Memory B cell (primary cell): ENCODE results near the gene ATP5MC2.

Source experiments
- ATAC-seq: fragments of 150-1000 bp; cut with Tn5 transposase; 2 replicates; pipeline ENCODE4 v1.10.0; 2021; ENCODE audit warnings: low read depth, mild to moderate bottlenecking, moderate library complexity
- DNase-seq, 2 donors: peaks; one replicate each; pipeline ENCODE4 v3.0.0; 2022; ENCODE audit warnings: low spot score in 2 of 2
- H3K27ac Mint-ChIP-seq: one replicate; pipeline ENCODE4 v1.8.0; 2022; ENCODE audit warnings: mild to moderate bottlenecking, moderate library complexity, mixed read lengths
- H3K27me3 Mint-ChIP-seq: one replicate; pipeline ENCODE4 v1.8.0; 2022; ENCODE audit warnings: mixed read lengths
- H3K36me3 Mint-ChIP-seq: one replicate; pipeline ENCODE4 v1.8.0; 2022; ENCODE audit warnings: mild to moderate bottlenecking, mixed read lengths
- H3K4me1 Mint-ChIP-seq: one replicate; pipeline ENCODE4 v1.8.0; 2022; ENCODE audit warnings: mixed read lengths
- H3K4me3 Mint-ChIP-seq: one replicate; pipeline ENCODE4 v1.8.0; 2022; ENCODE audit warnings: mild to moderate bottlenecking, moderate library complexity, mixed read lengths
- H3K9me3 Mint-ChIP-seq: one replicate; pipeline ENCODE4 v1.8.0; 2022; ENCODE audit warnings: mixed read lengths

Gene ATP5MC2

DNA sequence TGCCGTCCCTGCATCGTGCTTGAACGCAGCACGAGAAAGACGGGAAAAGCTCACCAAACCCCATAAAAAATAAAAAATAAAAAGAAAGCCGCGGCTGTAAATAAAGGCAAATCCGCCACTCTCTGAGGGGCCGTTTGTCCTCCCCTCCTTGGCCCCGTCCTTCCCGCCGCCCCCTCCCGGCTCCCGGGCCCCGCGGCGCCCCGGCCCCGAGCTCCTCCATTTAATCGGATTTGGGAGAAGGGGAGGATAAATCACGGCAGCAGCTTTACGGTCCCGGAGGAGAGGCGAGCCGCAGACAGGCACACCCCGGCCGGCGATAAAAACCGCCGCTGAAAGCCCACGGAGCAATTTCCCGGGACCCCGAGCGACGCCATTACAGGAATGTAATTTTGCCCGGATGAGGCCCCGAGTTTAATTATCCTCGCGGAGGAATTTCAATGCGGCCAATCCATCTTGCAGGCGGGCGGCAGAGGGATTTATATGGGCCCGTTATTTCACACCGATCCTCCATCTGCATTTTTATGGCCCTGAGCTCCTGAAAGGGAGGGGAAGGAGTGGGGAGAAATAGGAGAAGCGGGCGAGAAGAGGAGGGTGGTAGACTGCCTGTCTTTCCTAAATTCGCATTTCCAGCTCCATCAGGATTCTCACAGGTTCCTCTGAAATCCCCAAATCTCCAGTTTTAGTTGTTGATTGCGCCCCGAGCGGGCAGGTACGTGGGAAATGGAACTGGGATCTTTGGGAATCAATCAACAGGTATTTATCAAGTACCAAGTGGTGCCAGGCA lies 1.3 kb upstream of the ATP5MC2 start:
- no peak overlapping the region for H3K27ac Mint-ChIP-seq
- peak overlapping the region; percentile 88 for H3K4me3 Mint-ChIP-seq
- H3K27me3 Mint-ChIP-seq: peaks cover 18% of the 10 kb centered on the region
- DNase-seq (no peak), ATAC-seq (no peak)
- no peaks in the 10 kb centered on the region for H3K36me3 Mint-ChIP-seq
- H3K4me1 Mint-ChIP-seq: peaks cover 10% of the 10 kb centered on the region
- no peaks in the 10 kb centered on the region for H3K9me3 Mint-ChIP-seq

DNA sequence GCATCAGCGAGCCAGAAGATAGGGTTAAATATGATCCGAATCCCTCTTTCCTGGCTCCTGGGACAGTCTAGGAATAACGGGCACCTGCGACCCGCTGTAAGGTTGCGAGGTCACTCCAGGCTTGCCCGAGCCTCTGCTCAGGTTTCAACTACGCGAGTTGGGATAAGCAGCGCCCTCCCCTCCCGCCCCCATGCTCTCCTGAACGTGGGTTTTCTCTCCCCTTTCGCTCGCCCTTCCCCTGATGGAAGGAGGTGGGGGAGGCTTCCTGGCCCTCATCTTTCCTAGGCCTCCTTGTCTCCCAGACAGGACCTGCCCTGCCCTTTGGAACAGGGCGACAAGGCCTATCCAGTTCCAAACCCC lies 753 bp upstream of the ATP5MC2 start:
- peaks cover 10% of the 10 kb centered on the region for H3K4me1 Mint-ChIP-seq
- no peaks in the 10 kb centered on the region for H3K36me3 Mint-ChIP-seq
- no peak overlapping the region for H3K27ac Mint-ChIP-seq
- H3K4me3 Mint-ChIP-seq: peak overlapping the region; percentile 88
- DNase-seq: peak in 1 of 2 donors; percentile 36
- no peak for ATAC-seq
- no peaks in the 10 kb centered on the region for H3K9me3 Mint-ChIP-seq
- peaks cover 15% of the 10 kb centered on the region for H3K27me3 Mint-ChIP-seq

DNA sequence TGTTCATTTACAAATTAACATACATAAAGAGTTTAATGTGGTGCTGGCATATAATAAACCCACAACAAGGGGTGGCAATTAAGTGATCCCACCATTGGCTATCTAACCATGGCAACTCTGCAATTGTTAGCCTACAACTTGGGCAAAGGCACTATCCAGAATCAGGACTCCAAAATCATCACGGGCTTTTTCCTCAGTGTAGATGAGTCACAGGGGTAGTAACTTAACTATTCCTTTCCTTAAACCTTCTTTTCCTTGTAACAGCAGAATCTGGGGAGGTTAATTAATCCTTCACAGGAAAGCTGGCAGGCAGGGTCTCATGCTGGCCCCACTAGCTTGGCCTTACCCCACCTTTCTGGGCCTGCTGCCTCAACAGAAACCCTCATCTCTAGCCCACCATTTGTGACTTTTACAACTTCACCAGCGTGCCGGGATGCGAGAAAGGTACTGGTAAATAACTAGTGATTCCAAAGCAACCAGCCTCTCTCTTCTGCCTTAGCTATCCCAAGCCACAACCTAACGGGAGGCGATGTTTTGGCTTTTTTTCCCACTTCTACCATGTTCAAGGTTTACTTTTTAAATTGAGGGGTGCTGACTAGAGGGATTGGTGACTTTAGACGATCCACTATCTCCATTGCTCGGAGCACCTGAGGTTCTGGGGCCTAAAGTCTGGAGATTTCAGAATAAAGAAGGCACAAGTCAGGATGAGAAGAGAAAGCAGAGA lies 744 bp downstream of the ATP5MC2 start:
- peak overlapping the region; percentile 88 for H3K4me3 Mint-ChIP-seq
- DNase-seq (no peak), ATAC-seq (no peak)
- no peaks in the 10 kb centered on the region for H3K9me3 Mint-ChIP-seq
- H3K4me1 Mint-ChIP-seq: peaks cover 11% of the 10 kb centered on the region
- H3K27ac Mint-ChIP-seq: peak overlapping the region; percentile 87
- peaks cover 13% of the 10 kb centered on the region for H3K27me3 Mint-ChIP-seq
- peaks cover 4% of the 10 kb centered on the region for H3K36me3 Mint-ChIP-seq

DNA sequence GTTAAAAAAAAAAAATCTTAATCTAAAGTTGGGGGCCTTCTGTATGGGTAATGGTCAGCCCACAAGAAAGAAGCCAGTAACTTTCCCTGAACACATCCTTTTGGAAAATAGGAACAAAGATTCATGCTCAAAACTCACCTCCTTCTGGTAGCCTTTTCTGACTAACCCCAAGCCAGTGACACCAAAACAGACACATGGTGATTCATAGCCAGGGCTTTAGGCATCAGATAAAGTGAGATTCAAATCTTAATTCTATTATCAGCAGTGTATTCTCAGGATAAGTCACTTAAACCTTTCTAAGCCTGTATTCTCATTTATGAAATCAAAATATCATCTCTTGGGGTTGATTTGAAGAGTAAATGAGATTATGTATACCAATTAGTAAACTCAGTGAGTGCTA lies 4.9 kb downstream of the ATP5MC2 start:
- no peak overlapping the region for H3K27ac Mint-ChIP-seq
- no peaks in the 10 kb centered on the region for H3K27me3 Mint-ChIP-seq
- no peak overlapping the region for H3K4me3 Mint-ChIP-seq
- peaks cover 14% of the 10 kb centered on the region for H3K36me3 Mint-ChIP-seq
- H3K4me1 Mint-ChIP-seq: peaks cover 15% of the 10 kb centered on the region
- DNase-seq: no peak
- H3K9me3 Mint-ChIP-seq: no peaks in the 10 kb centered on the region
- ATAC-seq: no peak

DNA sequence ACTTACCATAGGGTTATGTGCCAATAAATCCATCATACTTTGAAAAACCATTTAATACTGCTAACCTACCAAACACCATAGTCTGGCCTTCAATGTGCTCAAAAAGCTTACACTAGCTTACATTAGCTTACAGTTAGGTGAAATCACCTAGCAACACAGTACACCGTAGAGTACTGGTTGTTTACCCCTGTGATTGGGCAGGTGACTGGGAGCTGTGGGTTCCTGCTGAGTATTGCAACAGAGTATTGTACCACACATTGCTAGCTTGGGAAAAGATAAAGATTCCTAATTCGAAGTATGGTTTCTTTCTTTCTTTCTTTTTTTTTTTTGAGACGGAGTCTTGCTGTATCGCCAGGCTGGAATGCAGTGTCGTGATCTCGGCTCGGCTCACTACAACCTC lies 5.6 kb downstream of the ATP5MC2 start:
- Mint-ChIP-seq H3K27me3 (no peaks in the 10 kb centered on the region), H3K9me3 (no peaks in the 10 kb centered on the region), H3K27ac (no peak overlapping the region), H3K4me1 (peaks cover 15% of the 10 kb centered on the region), H3K4me3 (no peak overlapping the region), H3K36me3 (peaks cover 16% of the 10 kb centered on the region)
- ATAC-seq: no peak
- DNase-seq: no peak

DNA sequence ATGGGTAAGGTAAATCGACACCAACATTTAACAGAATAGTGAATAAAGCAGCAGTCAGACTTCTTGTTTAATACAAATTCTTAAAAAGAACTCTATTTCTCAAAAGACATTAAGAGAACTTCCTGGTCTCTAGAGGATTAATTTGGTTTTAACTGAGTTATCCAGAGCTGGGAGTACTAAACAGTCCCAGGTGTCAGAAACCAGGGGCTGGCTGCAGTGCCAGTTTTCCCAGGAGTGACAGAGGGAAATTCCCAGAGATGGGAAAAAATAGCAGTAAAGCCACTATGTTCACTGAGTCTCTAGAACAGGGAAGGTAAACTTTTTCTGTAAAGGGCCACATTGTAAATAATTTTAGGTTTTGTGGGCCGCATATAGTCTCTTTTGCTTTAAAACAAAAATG lies 8.8 kb downstream of the ATP5MC2 start:
- no peak overlapping the region for H3K4me3 Mint-ChIP-seq
- peaks cover 7% of the 10 kb centered on the region for H3K4me1 Mint-ChIP-seq
- H3K36me3 Mint-ChIP-seq: peaks cover 30% of the 10 kb centered on the region
- no peak for ATAC-seq
- H3K27me3 Mint-ChIP-seq: no peaks in the 10 kb centered on the region
- H3K9me3 Mint-ChIP-seq: no peaks in the 10 kb centered on the region
- DNase-seq: no peak
- no peak overlapping the region for H3K27ac Mint-ChIP-seq

DNA sequence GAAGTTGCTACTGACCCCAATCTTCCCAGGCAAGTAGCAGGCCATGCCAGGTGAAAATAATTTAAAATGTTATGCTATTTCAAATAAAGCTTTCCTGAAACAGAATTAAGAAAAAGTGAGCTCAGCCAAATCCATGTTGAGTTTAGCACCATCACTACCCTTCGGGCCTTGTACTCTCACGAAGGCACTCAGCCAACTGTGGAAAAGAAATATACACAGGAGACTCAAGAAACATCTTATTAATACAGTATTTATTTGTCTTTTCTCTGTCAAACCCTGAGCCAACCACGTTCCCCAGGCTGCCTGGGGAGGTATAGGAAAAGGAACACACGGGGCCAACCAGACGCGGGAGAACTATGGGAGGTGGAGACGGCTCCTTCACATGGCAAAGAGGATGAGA lies 10.9 kb downstream of the ATP5MC2 start:
- H3K9me3 Mint-ChIP-seq: no peaks in the 10 kb centered on the region
- peaks cover 26% of the 10 kb centered on the region for H3K36me3 Mint-ChIP-seq
- no peaks in the 10 kb centered on the region for H3K27me3 Mint-ChIP-seq
- no peak overlapping the region for H3K4me3 Mint-ChIP-seq
- H3K4me1 Mint-ChIP-seq: peaks cover 3% of the 10 kb centered on the region
- DNase-seq: no peak
- no peak for ATAC-seq
- no peak overlapping the region for H3K27ac Mint-ChIP-seq

DNA sequence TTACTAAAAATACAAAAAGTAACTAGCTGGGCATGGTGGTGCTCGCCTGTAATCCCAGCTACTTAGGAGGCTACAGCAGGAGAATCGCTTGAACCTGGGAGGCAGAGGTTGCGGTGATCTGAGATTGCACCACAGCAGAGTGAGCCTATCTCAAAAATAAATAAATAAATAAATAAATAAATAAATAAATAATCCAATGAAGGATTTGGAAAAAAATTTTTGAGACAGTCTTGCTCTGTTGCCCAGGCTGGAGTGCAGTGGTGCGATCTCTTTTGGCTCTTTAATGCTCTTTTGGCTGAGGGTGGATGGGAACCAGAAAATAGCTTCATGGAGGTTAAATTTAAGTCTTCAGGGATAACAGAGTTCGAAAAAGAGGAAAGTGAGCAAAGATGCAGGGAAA lies 11.7 kb downstream of the ATP5MC2 start:
- Mint-ChIP-seq H3K36me3 (peaks cover 22% of the 10 kb centered on the region), H3K9me3 (no peaks in the 10 kb centered on the region), H3K4me3 (no peak overlapping the region), H3K4me1 (no peaks in the 10 kb centered on the region), H3K27me3 (no peaks in the 10 kb centered on the region), H3K27ac (no peak overlapping the region)
- DNase-seq: no peak
- ATAC-seq: no peak

DNA sequence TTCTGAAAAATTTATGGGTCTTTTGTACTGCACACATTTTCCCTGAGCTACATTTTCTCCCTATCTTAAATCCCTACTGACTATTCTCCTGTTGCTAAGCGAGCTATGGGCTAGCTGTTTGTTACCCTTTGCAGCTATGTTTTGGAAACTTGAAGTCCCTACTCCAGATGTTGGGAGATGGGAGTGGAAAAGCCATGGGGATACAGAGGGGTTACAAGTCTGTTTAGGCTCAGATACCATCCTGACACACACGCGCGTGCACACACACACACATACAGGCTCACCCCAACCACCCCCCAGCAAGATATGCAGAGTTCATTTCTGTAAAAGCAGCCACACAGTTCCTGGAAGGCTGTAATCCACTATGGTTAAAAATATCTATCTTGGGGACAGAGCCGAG lies 15.8 kb downstream of the ATP5MC2 start:
- H3K4me3 Mint-ChIP-seq: no peak overlapping the region
- H3K4me1 Mint-ChIP-seq: no peaks in the 10 kb centered on the region
- H3K27ac Mint-ChIP-seq: no peak overlapping the region
- no peak for ATAC-seq
- DNase-seq: no peak
- no peaks in the 10 kb centered on the region for H3K27me3 Mint-ChIP-seq
- H3K9me3 Mint-ChIP-seq: no peaks in the 10 kb centered on the region
- H3K36me3 Mint-ChIP-seq: peaks cover 14% of the 10 kb centered on the region

DNA sequence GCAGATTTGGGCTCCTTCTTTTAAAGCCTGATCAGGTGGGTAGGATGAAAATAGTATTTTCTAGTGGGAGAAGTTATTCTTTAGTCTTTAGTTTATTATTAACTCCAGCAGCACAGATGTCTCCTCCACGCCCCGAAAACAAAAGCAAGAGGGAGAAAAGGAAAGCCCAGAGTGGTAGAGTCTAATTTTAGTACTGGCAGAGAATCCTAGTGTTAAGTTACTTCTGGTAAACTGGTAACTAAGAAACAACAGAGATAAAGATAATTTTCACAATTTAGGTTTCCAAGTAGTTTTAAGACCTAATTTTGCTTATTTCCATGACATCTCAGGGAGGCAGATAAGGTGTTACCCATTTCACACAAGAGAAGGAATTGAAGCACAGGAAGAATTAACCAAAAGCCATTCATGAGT lies 16.3 kb downstream of the ATP5MC2 start:
- Mint-ChIP-seq H3K4me1 (no peaks in the 10 kb centered on the region), H3K36me3 (peaks cover 12% of the 10 kb centered on the region), H3K27ac (no peak overlapping the region), H3K9me3 (no peaks in the 10 kb centered on the region), H3K27me3 (no peaks in the 10 kb centered on the region), H3K4me3 (no peak overlapping the region)
- DNase-seq (no peak), ATAC-seq (no peak)

DNA sequence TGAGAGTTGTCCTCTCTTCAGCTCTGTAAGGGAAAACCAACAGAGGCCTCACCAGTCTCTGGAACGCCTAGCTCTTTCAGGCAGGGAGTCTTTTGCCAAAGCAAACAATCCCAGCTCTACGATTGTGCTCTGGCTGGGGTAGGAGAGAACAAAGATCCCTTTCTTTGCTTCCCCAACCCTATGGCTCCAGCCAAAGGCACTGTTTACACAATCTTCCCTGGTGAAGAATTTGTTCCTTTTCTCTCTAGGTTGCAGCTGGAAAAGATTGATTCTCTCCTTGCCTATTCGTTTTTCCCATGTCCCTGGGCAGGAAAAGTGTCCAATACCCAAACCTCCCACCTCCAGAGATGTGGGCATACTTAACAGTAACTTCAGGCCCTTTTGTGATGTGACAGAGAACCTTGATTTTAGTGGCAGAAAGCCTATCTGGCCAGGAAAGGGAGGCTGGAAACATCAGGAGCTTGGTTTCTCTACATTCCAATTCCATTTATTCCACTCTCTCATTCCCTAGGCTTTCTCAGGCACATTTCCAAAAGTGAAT lies 16.8 kb downstream of the ATP5MC2 start:
- H3K27me3 Mint-ChIP-seq: no peaks in the 10 kb centered on the region
- H3K4me1 Mint-ChIP-seq: no peaks in the 10 kb centered on the region
- peaks cover 8% of the 10 kb centered on the region for H3K36me3 Mint-ChIP-seq
- DNase-seq (no peak), ATAC-seq (no peak)
- H3K9me3 Mint-ChIP-seq: no peaks in the 10 kb centered on the region
- no peak overlapping the region for H3K27ac Mint-ChIP-seq
- H3K4me3 Mint-ChIP-seq: no peak overlapping the region

DNA sequence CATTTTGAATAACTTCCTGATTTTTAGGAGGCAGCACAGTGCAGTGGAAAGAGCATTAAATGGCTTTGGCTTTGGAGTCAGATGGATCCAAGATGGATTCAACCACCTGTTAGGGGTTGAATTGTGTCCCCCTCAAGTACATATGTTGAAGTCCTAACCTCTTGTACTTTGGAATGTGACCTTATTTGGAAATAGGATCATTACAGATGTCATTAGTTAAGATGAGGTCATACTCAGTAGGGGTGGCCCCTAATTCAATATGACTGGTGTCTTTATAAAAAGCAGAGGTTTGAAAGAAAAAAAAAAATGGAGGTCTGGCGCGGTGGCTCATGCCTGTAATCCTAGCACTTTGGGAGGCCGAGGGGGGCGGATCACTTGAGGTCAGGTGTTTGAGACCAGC lies 18.8 kb downstream of the ATP5MC2 start:
- Mint-ChIP-seq H3K4me3 (no peak overlapping the region), H3K36me3 (peaks cover 2% of the 10 kb centered on the region), H3K27ac (no peak overlapping the region), H3K4me1 (no peaks in the 10 kb centered on the region), H3K27me3 (no peaks in the 10 kb centered on the region), H3K9me3 (no peaks in the 10 kb centered on the region)
- no peak for DNase-seq
- ATAC-seq: no peak

DNA sequence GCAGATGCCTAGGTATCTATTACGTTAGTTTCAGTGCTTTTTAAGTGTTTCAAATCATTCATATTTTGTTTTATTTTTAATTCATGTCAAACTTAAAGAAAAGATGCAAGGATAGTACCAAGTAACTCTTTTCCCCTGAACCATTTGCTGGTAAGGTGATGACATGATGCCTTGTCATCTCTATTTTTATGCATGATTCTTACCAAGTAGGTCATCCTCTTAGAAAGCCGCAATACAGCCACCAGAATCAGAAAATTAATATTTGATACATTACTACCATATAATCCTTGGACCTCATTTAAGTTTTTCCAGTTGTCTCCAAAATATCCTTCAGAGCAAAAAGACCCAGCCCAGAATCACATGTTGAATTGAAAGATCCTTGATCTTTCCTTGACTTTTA lies 22.3 kb downstream of the ATP5MC2 start:
- no peaks in the 10 kb centered on the region for H3K36me3 Mint-ChIP-seq
- no peaks in the 10 kb centered on the region for H3K9me3 Mint-ChIP-seq
- no peak for ATAC-seq
- no peaks in the 10 kb centered on the region for H3K27me3 Mint-ChIP-seq
- no peak overlapping the region for H3K27ac Mint-ChIP-seq
- H3K4me3 Mint-ChIP-seq: no peak overlapping the region
- DNase-seq: no peak
- H3K4me1 Mint-ChIP-seq: no peaks in the 10 kb centered on the region

DNA sequence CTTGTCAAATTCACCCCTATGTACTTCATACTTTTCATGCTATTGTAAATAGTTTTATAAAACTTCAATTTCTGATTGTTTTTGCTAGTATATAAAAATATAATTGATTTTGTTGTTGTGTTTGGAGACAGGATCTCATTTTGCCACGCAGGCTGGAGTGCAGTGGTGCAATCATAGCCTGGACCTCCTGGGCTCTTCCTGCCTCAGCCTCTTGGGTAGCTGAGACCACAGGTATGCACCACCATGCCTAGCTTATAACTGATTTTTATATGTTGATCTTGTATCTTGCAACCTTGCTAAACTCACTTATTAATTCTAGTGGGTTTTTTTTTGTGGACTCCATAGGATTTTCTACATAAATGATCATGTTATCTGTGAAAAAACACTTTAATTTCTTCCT lies 23.5 kb downstream of the ATP5MC2 start:
- Mint-ChIP-seq H3K4me1 (no peaks in the 10 kb centered on the region), H3K36me3 (no peaks in the 10 kb centered on the region), H3K27me3 (no peaks in the 10 kb centered on the region), H3K9me3 (no peaks in the 10 kb centered on the region), H3K4me3 (no peak overlapping the region), H3K27ac (no peak overlapping the region)
- DNase-seq (no peak), ATAC-seq (no peak)
